Measurements from ENCODE around the gene SLC6A6. TPM values are rescaled to one million over a fixed set of nuclear protein-coding genes. Genes with fewer than 3 reads are reported as not detected.

The SLC6A6 gene
- total and polyA plus RNA-seq, 8 donors: 2.1 to 11.6 (median 3.4) TPM

GRCh38 chr3:14404186-14404585, 1.8 kb downstream of the SLC6A6 start:
- Histone ChIP-seq H3K36me3 (no peaks in the 10 kb centered on the region), H3K27ac (no peak overlapping the region), H3K4me3 (peak overlapping the region in 2 of 4 donors; percentile 43 to 72), H3K27me3 (peaks cover 0 to 4% (median 0%) of the 10 kb centered on the region in 4 donors), H3K4me1 (peaks cover 0 to 2% (median 0%) of the 10 kb centered on the region in 3 donors), H3K9me3 (no peaks in the 10 kb centered on the region)
- no peak for TF ChIP-seq CTCF (IDR thresholded peaks at IDR 0.05)
- ATAC-seq (no peak), FAIRE-seq (no peak), DNase-seq (no peak)
- 41 to 47% methylated on average over 3 of the region's 3 CpGs for WGBS, 2 donors
- intact Hi-C loops (cut with DNase I): no loop called here

- ATAC-seq (no peak), DNase-seq (no peak), FAIRE-seq (no peak)
- intact Hi-C loops (cut with DNase I): no loop called here
- Histone ChIP-seq H3K4me1 (peaks cover 0 to 2% (median 0%) of the 10 kb centered on the region in 3 donors), H3K27ac (no peak overlapping the region), H3K9me3 (no peaks in the 10 kb centered on the region), H3K36me3 (no peaks in the 10 kb centered on the region), H3K27me3 (peaks cover 0 to 4% (median 0%) of the 10 kb centered on the region in 4 donors), H3K4me3 (peak overlapping the region in 1 of 4 donors; percentile 72)
- no peak for TF ChIP-seq CTCF (IDR thresholded peaks at IDR 0.05)
- WGBS, 2 donors: 73 to 77% methylated on average over 11 of the region's 11 CpGs
Measured at GRCh38 chr3:14404631-14405359, 2.4 kb downstream of the SLC6A6 start.

GRCh38 chr3:14405360-14406238, 3.2 kb downstream of the SLC6A6 start:
- Histone ChIP-seq H3K4me1 (peaks cover 0 to 2% (median 0%) of the 10 kb centered on the region in 3 donors), H3K9me3 (no peaks in the 10 kb centered on the region), H3K36me3 (no peaks in the 10 kb centered on the region), H3K4me3 (no peak overlapping the region), H3K27me3 (peaks cover 0 to 4% (median 0%) of the 10 kb centered on the region in 4 donors), H3K27ac (no peak overlapping the region)
- intact Hi-C loops (cut with DNase I): no loop called here
- TF ChIP-seq CTCF (IDR thresholded peaks at IDR 0.05): no peak
- no peak for FAIRE-seq
- no peak for DNase-seq
- 59 to 74% methylated on average over 10 of the region's 10 CpGs for WGBS, 2 donors
- ATAC-seq: no peak

DNA sequence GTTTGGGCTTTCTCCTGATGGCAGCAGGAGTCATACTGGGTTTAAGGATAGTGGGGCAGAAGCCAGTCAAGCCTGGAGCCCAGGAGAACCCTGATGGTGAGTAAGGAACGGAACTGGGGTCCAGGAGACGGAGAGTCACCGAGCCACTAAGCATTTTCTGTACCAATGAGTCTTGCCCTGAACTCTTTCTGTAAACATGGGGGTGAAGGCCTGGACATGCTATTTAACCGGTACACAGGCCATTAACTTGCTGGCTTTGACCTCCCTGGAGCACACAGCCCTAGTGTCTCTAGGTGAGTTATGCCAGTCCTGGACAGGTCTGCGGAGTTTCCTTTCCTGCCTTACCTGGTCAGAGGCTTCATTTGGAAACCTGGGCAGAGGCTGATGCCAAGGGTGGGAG, 3.9 kb downstream of the SLC6A6 start:
- Histone ChIP-seq H3K27ac (no peak overlapping the region), H3K9me3 (no peaks in the 10 kb centered on the region), H3K27me3 (peaks cover 0 to 4% (median 0%) of the 10 kb centered on the region in 4 donors), H3K36me3 (no peaks in the 10 kb centered on the region), H3K4me3 (no peak overlapping the region), H3K4me1 (peaks cover 0 to 2% (median 0%) of the 10 kb centered on the region in 3 donors)
- WGBS, 2 donors: 67 to 68% methylated on average over 5 of the region's 5 CpGs
- no peak for DNase-seq
- TF ChIP-seq CTCF (IDR thresholded peaks at IDR 0.05): no peak
- no peak for ATAC-seq
- no peak for FAIRE-seq
- intact Hi-C loops (cut with DNase I): no loop called here

Data from pancreas (tissue), 10 donors.